ENCODE data around the gene LRPAP1.

- TF ChIP-seq CTCF (IDR thresholded peaks at IDR 0.05; ENCODE audit: poor library complexity) = no peak
- TF ChIP-seq EZH2 (IDR thresholded peaks at IDR 0.05; ENCODE audit: borderline replicate concordance) = no peak
These were observed 55.9 kb downstream of the LRPAP1 start for GRCh38 chr4:3476341-3476747.
